Adrenal gland (tissue), 12 donors: ENCODE measurements around the gene THSD4. TPM values are rescaled to one million over a fixed set of nuclear protein-coding genes. Genes with fewer than 3 reads are reported as not detected.

Experiments
- DNase-seq, 7 donors: peaks; one replicate each; pipeline ENCODE4 v3.0.0-alpha.2; 2019 to 2020
- H3K27ac ChIP-seq, 5 donors: fragments of 200-600 bp; sonication (generic) in 4 of 5; 1 replicate in 3 of 5; 2 replicates in 2 of 5; pipeline versions ENCODE4 v1.5.1 to v1.8.0; 2016 to 2020; ENCODE audit warnings: mild to moderate bottlenecking in 1 of 5
- H3K27me3 ChIP-seq: fragments of 200-600 bp; 2 replicates; pipeline ENCODE4 v1.8.0; 2021
- H3K36me3 ChIP-seq, 2 donors: fragments of 200-600 bp; replicated peaks in 1 of 2; 1 replicate in 1 of 2; 2 replicates in 1 of 2; pipeline versions ENCODE4 v1.5.1 to v1.8.0; 2018 to 2022
- H3K4me1 ChIP-seq, 2 donors: fragments of 200-600 bp; replicated peaks in 1 of 2; 1 replicate in 1 of 2; 2 replicates in 1 of 2; pipeline versions ENCODE4 v1.5.1 to v1.8.0; 2018 to 2021
- H3K4me3 ChIP-seq, 4 donors: fragments of 200-600 bp; sonication (generic) in 3 of 4; one replicate each; pipeline ENCODE4 v1.5.1; 2016 to 2018
- H3K9me3 ChIP-seq, 3 donors: fragments of 200-600 bp; sonication (generic) in 1 of 3; replicated peaks in 1 of 3; 1 replicate in 2 of 3; 2 replicates in 1 of 3; pipeline versions ENCODE4 v1.5.1 to v1.8.0; 2016 to 2021
- CTCF ChIP-seq, 6 experiments: fragments of 450-650 bp in 4 of 6; fragments of 200-600 bp in 2 of 6; sonication (generic) in 1 of 6; IDR thresholded peaks; 1 replicate in 5 of 6; 2 replicates in 1 of 6; pipeline versions ENCODE4 v1.5.1 to v1.8.0; 2016 to 2021; ENCODE audit warnings: antibody characterized with exemption in 6 of 6, mild to moderate bottlenecking in 2 of 6, moderate library complexity in 1 of 6
- POLR2A ChIP-seq, 2 donors: fragments of 450-650 bp; IDR thresholded peaks; one replicate each; pipeline ENCODE4 v1.6.1; 2017; ENCODE audit warnings: antibody characterized with exemption in 2 of 2, mild to moderate bottlenecking in 2 of 2, moderate library complexity in 1 of 2
- WGBS, 4 donors: extraction: QIAGEN DNeasy Blood & Tissue Kit in 2 of 4; methylation state at CpG; one replicate each; pipeline versions ENCODE4 v1.1.5 to v1.1.7; 2013 to 2017; 5-methylcytosine and 5-hydroxymethylcytosine counted together
- intact Hi-C, 2 donors: fragments of 100-400 bp; cut with DNase I; formaldehyde crosslinking; loops; one replicate each; pipeline versions ENCODE4 v1.14.1 to v1.15.0; 2022 to 2023
- polyA plus RNA-seq, 3 donors: library from polyadenylated mRNA; stranded (reverse); fragments of 200-250 nt in 2 of 3; fragments of 350-450 nt in 1 of 3; fragmentation: Illumina TruSeq in 1 of 3; extraction: RNeasy Lipid Tissue Mini Kit (QIAGEN cat#74804) in 1 of 3; gene quantifications; one replicate each; pipeline ENCODE4 v1.2.3, GENCODE V29; 2013 to 2014
- total RNA-seq, 9 donors: library from RNA; depleted of rRNA in 4 of 9; stranded (reverse); fragments of >200 nt in 4 of 9; fragments of 120-200 nt in 1 of 9; fragmentation: NEBNext Ultra II Directional in 1 of 9; extraction: Animal tissue kit (Norgen Biotek cat#: 25700) in 1 of 9; gene quantifications; one replicate each; pipeline versions ENCODE4 v1.1.0 to v1.2.4, GENCODE V29; 2013 to 2023
- donor health status: healthy with polysubstance abuse.
- donor health status: Bipolar disorder and iron deficiency.
- donor health status: DM: yes; HTN: yes; CAD: no.
- donor health status: DM: no; HTN: no; CAD: no.
- donor health status: DM: no; HTN: no; CAD: no.
- donor health status: DM: yes; HTN: yes; CAD: no.

THSD4 gene
- total and polyA plus RNA-seq, 12 donors: 5.3 to 53.2 (median 23.2) TPM

- intact Hi-C loops: no loop called here
- peak overlapping the region in 1 of 5 donors; percentile 15 for H3K27ac ChIP-seq
- H3K9me3 ChIP-seq: no peaks in the 10 kb centered on the region
- no peaks in the 10 kb centered on the region for H3K4me1 ChIP-seq
- no peaks in the 10 kb centered on the region for H3K36me3 ChIP-seq
- DNase-seq: peak in 1 of 7 donors; percentile 35
- 77 to 83% (median 81%) methylated on average over 6 of the region's 6 CpGs for WGBS, 4 donors
- TF ChIP-seq POLR2A (IDR thresholded peaks at IDR 0.05) (no peak), CTCF (IDR thresholded peaks at IDR 0.05) (no peak)
- H3K4me3 ChIP-seq: no peak overlapping the region
- no peaks in the 10 kb centered on the region for H3K27me3 ChIP-seq
Observed at GRCh38 chr15:71611553-71612396, 496.5 kb downstream of the THSD4 start.

- Histone ChIP-seq H3K4me3 (no peak overlapping the region), H3K4me1 (no peaks in the 10 kb centered on the region), H3K27ac (peak overlapping the region in 1 of 5 donors; percentile 6), H3K27me3 (no peaks in the 10 kb centered on the region), H3K36me3 (no peaks in the 10 kb centered on the region), H3K9me3 (no peaks in the 10 kb centered on the region)
- WGBS, 4 donors: 56 to 82% (median 68%) methylated on average over 1 of the region's 1 CpG
- intact Hi-C loops: no loop called here
- no peak for DNase-seq
- TF ChIP-seq POLR2A (IDR thresholded peaks at IDR 0.05) (no peak), CTCF (IDR thresholded peaks at IDR 0.05) (no peak)
Observed at GRCh38 chr15:71612397-71612722, 497.1 kb downstream of the THSD4 start.

- Histone ChIP-seq H3K27ac (peak overlapping the region in 1 of 5 donors; percentile 6), H3K27me3 (no peaks in the 10 kb centered on the region), H3K36me3 (no peaks in the 10 kb centered on the region), H3K9me3 (no peaks in the 10 kb centered on the region), H3K4me1 (no peaks in the 10 kb centered on the region), H3K4me3 (no peak overlapping the region)
- TF ChIP-seq CTCF (IDR thresholded peaks at IDR 0.05): no peak
- intact Hi-C loops: no loop called here
- no peak for DNase-seq
- 81 to 96% (median 94%) methylated on average over 2 of the region's 2 CpGs for WGBS, 4 donors
Observed at GRCh38 chr15:71612869-71613268, 497.6 kb downstream of the THSD4 start.

- no peak overlapping the region for H3K4me3 ChIP-seq
- DNase-seq: no peak
- H3K27me3 ChIP-seq: no peaks in the 10 kb centered on the region
- intact Hi-C loops: no loop called here
- H3K4me1 ChIP-seq: peaks cover 0 to 4% of the 10 kb centered on the region in 2 donors
- no peak for TF ChIP-seq CTCF (IDR thresholded peaks at IDR 0.05)
- TF ChIP-seq POLR2A (IDR thresholded peaks at IDR 0.05): no peak
- WGBS, 4 donors: 93 to 97% (median 94%) methylated on average over 4 of the region's 4 CpGs
- no peaks in the 10 kb centered on the region for H3K9me3 ChIP-seq
- no peak overlapping the region for H3K27ac ChIP-seq
- H3K36me3 ChIP-seq: no peaks in the 10 kb centered on the region
Observed at GRCh38 chr15:71623111-71623510, 507.8 kb downstream of the THSD4 start.
